IMR-90 (cell line): ENCODE data around the gene ARHGEF18. TPM values are rescaled to one million over a fixed set of nuclear protein-coding genes. Genes with fewer than 3 reads are reported as not detected.

Source experiments
- ATAC-seq: fragments of 200-7000 bp; cut with Tn5 transposase; 2 replicates; pipeline ENCODE4 v1.9.1; 2020; ENCODE audit warnings: low read depth, mild to moderate bottlenecking, moderate library complexity
- BruUV-seq: library from RNA; stranded (reverse); fragments of 400-500 nt; replicated peaks from 2 replicates; lab custom pipeline; 2021; lab: Mats Ljungman, UMichigan
- CTCF ChIA-PET: fragments of 300-600 bp; formaldehyde crosslinking; extraction: SDS; loops from one replicate; lab custom pipeline; 2021; ENCODE audit warnings: antibody characterized with exemption; lab: Yijun Ruan, JAX
- POLR2A ChIA-PET: fragments of 300-600 bp; sonication (Branson Sonifier 250); formaldehyde crosslinking; loops from one replicate; lab custom pipeline; 2022; ENCODE audit warnings: antibody characterized with exemption; ENCODE audit not compliant: unreplicated experiment; lab: Charles Lee
- DNase-seq: peaks from one replicate; pipeline ENCODE4 v3.0.0; 2013
- H2AFZ ChIP-seq: replicated peaks from 2 replicates; pipeline ENCODE3; 2013; ENCODE audit warnings: low read length, mild to moderate bottlenecking; ENCODE audit not compliant: poor library complexity
- H2AK5ac ChIP-seq: 2 replicates; pipeline ENCODE4 v1.6.1; 2013; ENCODE audit warnings: low read depth, low read length, inconsistent platforms
- H2AK9ac ChIP-seq: replicated peaks from 2 replicates; pipeline ENCODE3; 2013; ENCODE audit warnings: mild to moderate bottlenecking, low read depth, low read length, moderate library complexity; ENCODE audit not compliant: poor library complexity
- H2BK120ac ChIP-seq: 2 replicates; pipeline ENCODE4 v1.6.1; 2013; ENCODE audit warnings: low read depth, low read length, inconsistent platforms
- H2BK15ac ChIP-seq: 3 replicates; pipeline ENCODE4 v1.6.1; 2013; ENCODE audit warnings: low read depth, low read length, inconsistent platforms
- H2BK20ac ChIP-seq: 2 replicates; pipeline ENCODE4 v1.6.1; 2013; ENCODE audit warnings: low read depth, mild to moderate bottlenecking, inconsistent platforms, low read length, moderate library complexity
- H2BK5ac ChIP-seq: 2 replicates; pipeline ENCODE4 v1.6.1; 2013; ENCODE audit warnings: mild to moderate bottlenecking, low read depth, low read length, inconsistent platforms; ENCODE audit not compliant: poor library complexity, severe bottlenecking
- H3K14ac ChIP-seq: replicated peaks from 2 replicates; pipeline ENCODE4 v1.6.1; 2013; ENCODE audit warnings: low read depth, low read length, inconsistent platforms
- H3K18ac ChIP-seq: 2 replicates; pipeline ENCODE4 v1.6.1; 2013; ENCODE audit warnings: low read depth, low read length, control low read depth
- H3K23ac ChIP-seq: 2 replicates; pipeline ENCODE4 v1.6.1; 2013; ENCODE audit warnings: low read depth, low read length, inconsistent platforms
- H3K27ac ChIP-seq: 2 replicates; pipeline ENCODE4 v1.5.1; 2013; ENCODE audit warnings: mild to moderate bottlenecking, control low read depth, low read length; ENCODE audit not compliant: insufficient read depth
- H3K27me3 ChIP-seq: 2 replicates; pipeline ENCODE4 v1.6.1; 2013; ENCODE audit warnings: low read length; ENCODE audit not compliant: control insufficient read depth, insufficient read depth
- H3K36me3 ChIP-seq: 2 replicates; pipeline ENCODE4 v1.6.1; 2013; ENCODE audit warnings: low read length, mixed read lengths; ENCODE audit not compliant: control insufficient read depth, insufficient read depth
- H3K4ac ChIP-seq: 2 replicates; pipeline ENCODE4 v1.6.1; 2013; ENCODE audit warnings: low read depth, low read length, inconsistent platforms
- H3K4me1 ChIP-seq: 2 replicates; pipeline ENCODE4 v1.6.1; 2013; ENCODE audit warnings: low read length, mixed read lengths; ENCODE audit not compliant: control insufficient read depth, insufficient read depth
- H3K4me2 ChIP-seq: 2 replicates; pipeline ENCODE4 v1.6.1; 2013; ENCODE audit warnings: low read depth, mild to moderate bottlenecking, control low read depth, low read length, moderate library complexity
- H3K4me3 ChIP-seq: 2 replicates; pipeline ENCODE4 v1.5.1; 2013; ENCODE audit warnings: low read depth, mild to moderate bottlenecking, control low read depth, low read length, moderate library complexity; ENCODE audit not compliant: insufficient read depth
- H3K56ac ChIP-seq: 2 replicates; pipeline ENCODE4 v1.6.1; 2013; ENCODE audit warnings: low read length, inconsistent platforms; ENCODE audit not compliant: insufficient read depth; ENCODE audit errors: extremely low read depth
- H3K79me1 ChIP-seq, 2 experiments: 2 replicates each; pipeline ENCODE4 v1.6.1; 2013; ENCODE audit warnings: low read length in 2 of 2, inconsistent platforms in 1 of 2, low read depth in 1 of 2
- H3K9ac ChIP-seq: 2 replicates; pipeline ENCODE4 v1.6.1; 2013; ENCODE audit warnings: low read depth, low read length, control low read depth
- H3K9me1 ChIP-seq: 2 replicates; pipeline ENCODE4 v1.6.1; 2013; ENCODE audit warnings: low read length, inconsistent platforms; ENCODE audit not compliant: insufficient read depth
- H3K9me3 ChIP-seq: 2 replicates; pipeline ENCODE4 v1.6.1; 2013; ENCODE audit warnings: low read length; ENCODE audit not compliant: control insufficient read depth, insufficient read depth
- H4K20me1 ChIP-seq: 2 replicates; pipeline ENCODE4 v1.6.1; 2013; ENCODE audit warnings: low read length, inconsistent platforms; ENCODE audit not compliant: insufficient read depth
- H4K5ac ChIP-seq: 2 replicates; pipeline ENCODE4 v1.6.1; 2013; ENCODE audit warnings: mild to moderate bottlenecking, low read depth, low read length, control low read depth
- H4K8ac ChIP-seq, 2 experiments: 2 replicates each; pipeline ENCODE4 v1.6.1; 2013; ENCODE audit warnings: low read depth in 2 of 2, low read length in 2 of 2, control low read depth in 1 of 2, inconsistent platforms in 1 of 2
- H4K91ac ChIP-seq: 2 replicates; pipeline ENCODE4 v1.6.1; 2013; ENCODE audit warnings: low read depth, low read length, inconsistent platforms; ENCODE audit not compliant: insufficient read depth
- BHLHE40 ChIP-seq: fragments of 150-350 bp; IDR thresholded peaks from 2 replicates; pipeline ENCODE4 v1.6.1; 2016; ENCODE audit warnings: mild to moderate bottlenecking, low read depth, low read length
- CEBPB ChIP-seq: IDR thresholded peaks from 2 replicates; pipeline ENCODE4 v1.6.1; 2012; ENCODE audit warnings: low read depth, low read length, improper control_type of control experiment
- CHD1 ChIP-seq: IDR thresholded peaks from 2 replicates; pipeline ENCODE4 v1.6.1; 2012; ENCODE audit warnings: low read depth, low read length, improper control_type of control experiment
- FOS ChIP-seq: fragments of 150-350 bp; IDR thresholded peaks from 2 replicates; pipeline ENCODE4 v1.6.1; 2016; ENCODE audit warnings: low read depth, low read length
- MAFK ChIP-seq: IDR thresholded peaks from 2 replicates; pipeline ENCODE4 v1.6.1; 2012; ENCODE audit warnings: low read depth, low read length, improper control_type of control experiment
- MAZ ChIP-seq: IDR thresholded peaks from 2 replicates; pipeline ENCODE4 v1.6.1; 2012; ENCODE audit warnings: low read depth, mild to moderate bottlenecking, low read length, improper control_type of control experiment, moderate library complexity, borderline replicate concordance
- MXI1 ChIP-seq: IDR thresholded peaks from 2 replicates; pipeline ENCODE4 v1.6.1; 2012; ENCODE audit warnings: low read depth, mild to moderate bottlenecking, low read length, moderate library complexity, borderline replicate concordance
- NFE2L2 ChIP-seq: fragments of 150-350 bp; IDR thresholded peaks from 2 replicates; pipeline ENCODE4 v1.6.1; 2016; ENCODE audit warnings: low read depth, mild to moderate bottlenecking, low read length
- POLR2A ChIP-seq: IDR thresholded peaks from 2 replicates; pipeline ENCODE4 v1.6.1; 2012; ENCODE audit warnings: mild to moderate bottlenecking, low read depth, low read length
- RAD21 ChIP-seq: IDR thresholded peaks from 2 replicates; pipeline ENCODE4 v1.6.1; 2012; ENCODE audit warnings: low read length, improper control_type of control experiment
- RCOR1 ChIP-seq: IDR thresholded peaks from 2 replicates; pipeline ENCODE4 v1.6.1; 2012; ENCODE audit warnings: mild to moderate bottlenecking, low read length, improper control_type of control experiment; ENCODE audit not compliant: insufficient replicate concordance
- RFX5 ChIP-seq: IDR thresholded peaks from 2 replicates; pipeline ENCODE4 v1.8.0; 2012; ENCODE audit warnings: low read depth, mild to moderate bottlenecking, low read length, moderate library complexity
- SMC3 ChIP-seq: fragments of 150-350 bp; IDR thresholded peaks from 2 replicates; pipeline ENCODE4 v1.6.1; 2016; ENCODE audit warnings: low read depth, mild to moderate bottlenecking, antibody characterized with exemption, low read length, moderate library complexity
- USF2 ChIP-seq: fragments of 150-350 bp; IDR thresholded peaks from 2 replicates; pipeline ENCODE4 v1.6.1; 2017; ENCODE audit warnings: mild to moderate bottlenecking, antibody characterized with exemption, low read length, low read depth
- WGBS, 2 experiments: methylation state at CpG; one replicate each; pipeline versions ENCODE4 v1.1.5 to v1.1.7; 2013; ENCODE audit warnings: missing lambda C conversion rate in 2 of 2; ENCODE audit not compliant: insufficient read length in 1 of 2; ENCODE audit errors: extremely low coverage in 2 of 2; 5-methylcytosine and 5-hydroxymethylcytosine counted together
- dilution Hi-C: fragments of 300-500 bp; cut with HindIII; formaldehyde crosslinking; loops from one replicate; pipeline ENCODE4 v1.14.3; 2018; ENCODE audit warnings: low sequenced_read_pairs; ENCODE audit not compliant: unreplicated experiment
- in situ Hi-C: fragments of 300-500 bp; cut with MboI; formaldehyde crosslinking; loops from 3 replicates; pipeline ENCODE4 v1.14.3; 2019; ENCODE audit warnings: low sequenced_read_pairs, inconsistent platforms, mixed read lengths
- intact Hi-C: fragments of 100-400 bp; cut with micrococcal nuclease; formaldehyde crosslinking; loops from 2 replicates; pipeline ENCODE4 v1.10.0; 2022
- polyA plus RNA-seq, 3 experiments: library from polyadenylated mRNA; depleted of rRNA; stranded (reverse); fragments of >200 nt; gene quantifications; 2 replicates each; pipeline ENCODE4 v1.2.3, GENCODE V29; 2012; ENCODE audit warnings: low replicate concordance in 1 of 3
- total RNA-seq: library from RNA; depleted of rRNA; stranded (reverse); fragments of >200 nt; gene quantifications from 2 replicates; pipeline ENCODE4 v1.2.3, GENCODE V29; 2012
- TF ChIP-seq, protein P1 (sequence below): conservative IDR thresholded peaks from 2 replicates; pipeline ENCODE4 v1.5.1; 2012; ENCODE audit warnings: mild to moderate bottlenecking, low read depth, low read length, improper control_type of control experiment
- TF ChIP-seq, protein P2 (sequence below): fragments of 150-350 bp; IDR thresholded peaks from 2 replicates; pipeline ENCODE4 v1.6.1; 2016; ENCODE audit warnings: low read depth, mild to moderate bottlenecking, low read length, moderate library complexity, borderline replicate concordance

Gene ARHGEF18
- total and polyA plus RNA-seq, 2 of the 4 experiments (the other 2 are of a cell fraction) = 11.6 to 12.4 TPM

DNA sequence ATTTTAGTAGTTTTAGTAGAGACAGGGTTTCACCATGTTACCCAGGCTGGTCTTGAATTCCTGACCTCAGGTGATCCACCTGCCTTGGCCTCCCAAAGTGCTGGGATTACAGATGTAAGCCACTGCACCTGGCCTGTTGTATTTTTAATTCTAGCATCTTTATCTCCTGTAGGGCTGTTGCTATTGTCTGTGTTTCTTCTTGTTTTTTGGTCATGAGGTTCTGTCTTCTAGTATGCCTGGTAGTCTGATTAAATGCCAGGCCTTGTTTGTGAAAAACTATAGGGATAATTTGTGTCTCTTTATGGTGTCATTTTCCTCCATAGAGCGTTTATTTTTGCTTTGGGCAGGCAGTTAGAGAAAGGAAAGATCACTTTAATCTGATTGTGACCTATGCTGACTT lies 3.1 kb downstream of the ARHGEF18 start:
- no peak overlapping the region for H2AK9ac ChIP-seq
- ChIA-PET POLR2A (no interaction called here), CTCF (no interaction called here)
- no peak overlapping the region for H4K8ac ChIP-seq
- H2BK15ac ChIP-seq = no peak overlapping the region
- H4K91ac ChIP-seq = no peak overlapping the region
- no peak overlapping the region for H2AK5ac ChIP-seq
- H2BK5ac ChIP-seq = no peak overlapping the region
- H3K14ac ChIP-seq = no peak overlapping the region
- no peak overlapping the region for H3K56ac ChIP-seq
- no peak overlapping the region for H2AFZ ChIP-seq
- H3K4me3 ChIP-seq = no peak overlapping the region
- H3K4me1 ChIP-seq = no peaks in the 10 kb centered on the region
- H4K20me1 ChIP-seq = no peaks in the 10 kb centered on the region
- H3K4ac ChIP-seq = no peak overlapping the region
- H3K18ac ChIP-seq = no peak overlapping the region
- intact Hi-C loops (no loop called here), in situ Hi-C loops (no loop called here), dilution Hi-C loops (no loop called here)
- no peak for DNase-seq
- no peak for ATAC-seq
- H3K27me3 ChIP-seq = no peaks in the 10 kb centered on the region
- no peak overlapping the region for H3K4me2 ChIP-seq
- H4K5ac ChIP-seq = no peak overlapping the region
- H3K9me3 ChIP-seq = peaks cover 2% of the 10 kb centered on the region
- no peaks in the 10 kb centered on the region for H3K36me3 ChIP-seq
- no peak overlapping the region for H2BK120ac ChIP-seq
- BruUV-seq = no TSS peak
- H2BK20ac ChIP-seq = no peak overlapping the region
- no CpG with 5 or more reads among the region's 1 CpG for WGBS, 2 experiments
- no peak overlapping the region for H3K23ac ChIP-seq
- H3K9ac ChIP-seq = no peak overlapping the region
- TF ChIP-seq CHD1 (no peak), BHLHE40 (no peak), SMC3 (no peak), MAZ (no peak), RFX5 (no peak), CEBPB (no peak), NFE2L2 (no peak), MXI1 (no peak), USF2 (no peak), RCOR1 (no peak), MAFK (no peak), RAD21 (no peak), FOS (no peak), POLR2A (no peak)
- TF ChIP-seq, protein P1, sequence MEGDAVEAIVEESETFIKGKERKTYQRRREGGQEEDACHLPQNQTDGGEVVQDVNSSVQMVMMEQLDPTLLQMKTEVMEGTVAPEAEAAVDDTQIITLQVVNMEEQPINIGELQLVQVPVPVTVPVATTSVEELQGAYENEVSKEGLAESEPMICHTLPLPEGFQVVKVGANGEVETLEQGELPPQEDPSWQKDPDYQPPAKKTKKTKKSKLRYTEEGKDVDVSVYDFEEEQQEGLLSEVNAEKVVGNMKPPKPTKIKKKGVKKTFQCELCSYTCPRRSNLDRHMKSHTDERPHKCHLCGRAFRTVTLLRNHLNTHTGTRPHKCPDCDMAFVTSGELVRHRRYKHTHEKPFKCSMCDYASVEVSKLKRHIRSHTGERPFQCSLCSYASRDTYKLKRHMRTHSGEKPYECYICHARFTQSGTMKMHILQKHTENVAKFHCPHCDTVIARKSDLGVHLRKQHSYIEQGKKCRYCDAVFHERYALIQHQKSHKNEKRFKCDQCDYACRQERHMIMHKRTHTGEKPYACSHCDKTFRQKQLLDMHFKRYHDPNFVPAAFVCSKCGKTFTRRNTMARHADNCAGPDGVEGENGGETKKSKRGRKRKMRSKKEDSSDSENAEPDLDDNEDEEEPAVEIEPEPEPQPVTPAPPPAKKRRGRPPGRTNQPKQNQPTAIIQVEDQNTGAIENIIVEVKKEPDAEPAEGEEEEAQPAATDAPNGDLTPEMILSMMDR = no peak
- TF ChIP-seq, protein P2, sequence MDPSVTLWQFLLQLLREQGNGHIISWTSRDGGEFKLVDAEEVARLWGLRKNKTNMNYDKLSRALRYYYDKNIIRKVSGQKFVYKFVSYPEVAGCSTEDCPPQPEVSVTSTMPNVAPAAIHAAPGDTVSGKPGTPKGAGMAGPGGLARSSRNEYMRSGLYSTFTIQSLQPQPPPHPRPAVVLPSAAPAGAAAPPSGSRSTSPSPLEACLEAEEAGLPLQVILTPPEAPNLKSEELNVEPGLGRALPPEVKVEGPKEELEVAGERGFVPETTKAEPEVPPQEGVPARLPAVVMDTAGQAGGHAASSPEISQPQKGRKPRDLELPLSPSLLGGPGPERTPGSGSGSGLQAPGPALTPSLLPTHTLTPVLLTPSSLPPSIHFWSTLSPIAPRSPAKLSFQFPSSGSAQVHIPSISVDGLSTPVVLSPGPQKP = no peak
- no peaks in the 10 kb centered on the region for H3K9me1 ChIP-seq
- no peaks in the 10 kb centered on the region for H3K79me1 ChIP-seq
- no peak overlapping the region for H3K27ac ChIP-seq
